K562 (cell line): ENCODE results near the gene BCKDHB.

Experiments
- GATA2 ChIP-seq: sonication (generic); formaldehyde crosslinking; IDR thresholded peaks from 2 replicates; pipeline ENCODE4 v1.4.0; 2020; ENCODE audit warnings: mild to moderate bottlenecking, missing genetic modification reagents
- GATAD2B ChIP-seq: fragments of 450-650 bp; IDR thresholded peaks from 2 replicates; pipeline ENCODE4 v1.6.1; 2017; ENCODE audit warnings: mild to moderate bottlenecking, borderline replicate concordance
- HDAC2 ChIP-seq: fragments of 450-650 bp; IDR thresholded peaks from 2 replicates; pipeline ENCODE4 v1.6.1; 2016; ENCODE audit warnings: mild to moderate bottlenecking
- KDM5B ChIP-seq: fragments of 200-600 bp; sonication (generic); IDR thresholded peaks from 2 replicates; pipeline ENCODE4 v1.6.1; 2012; ENCODE audit warnings: low read depth, mild to moderate bottlenecking, moderate library complexity, low read length, control low read depth, inconsistent platforms; ENCODE audit not compliant: insufficient replicate concordance
- MEF2A ChIP-seq: IDR thresholded peaks from 2 replicates; pipeline ENCODE4 v1.6.1; 2011; ENCODE audit warnings: low read depth, mild to moderate bottlenecking, low read length, moderate library complexity; ENCODE audit not compliant: control insufficient read depth
- MEF2D ChIP-seq: conservative IDR thresholded peaks from 2 replicates; pipeline ENCODE4 v1.6.1; 2016; ENCODE audit warnings: low read depth, missing genetic modification characterization, missing compliant biosample characterization
- NRF1 ChIP-seq, 2 experiments: fragments of 450-650 bp; IDR thresholded peaks in 1 of 2; conservative IDR thresholded peaks in 1 of 2; 2 replicates each; pipeline ENCODE4 v1.6.1; 2014; ENCODE audit warnings: mild to moderate bottlenecking in 2 of 2
- POLR2A ChIP-seq: fragments of 450-650 bp; conservative IDR thresholded peaks from 2 replicates; pipeline ENCODE4 v1.6.1; 2016
- RBM22 ChIP-seq: fragments of 200-400 bp; formaldehyde crosslinking; IDR thresholded peaks from 2 replicates; pipeline ENCODE4 v1.6.1; 2018; ENCODE audit warnings: low read length, low read depth; ENCODE audit not compliant: poor library complexity, severe bottlenecking
- TBP ChIP-seq: optimal IDR thresholded peaks from 2 replicates; pipeline ENCODE3; 2011; ENCODE audit warnings: low read depth, low read length, improper control_type of control experiment
- TF ChIP-seq, protein P1 (sequence below): fragments of 450-650 bp; IDR thresholded peaks from 2 replicates; pipeline ENCODE4 v1.6.1; 2016; ENCODE audit warnings: low read depth
- TF ChIP-seq, protein P2 (sequence below), 3 experiments: IDR thresholded peaks in 2 of 3; conservative IDR thresholded peaks in 1 of 3; 2 replicates each; pipeline ENCODE4 v1.5.1; 2011 to 2012; ENCODE audit warnings: low read length in 3 of 3, mild to moderate bottlenecking in 3 of 3, control low read depth in 2 of 3, improper control_type of control experiment in 1 of 3, inconsistent platforms in 1 of 3, low read depth in 1 of 3, mixed read lengths in 1 of 3, moderate library complexity in 1 of 3; ENCODE audit not compliant: insufficient read depth in 2 of 3

DNA sequence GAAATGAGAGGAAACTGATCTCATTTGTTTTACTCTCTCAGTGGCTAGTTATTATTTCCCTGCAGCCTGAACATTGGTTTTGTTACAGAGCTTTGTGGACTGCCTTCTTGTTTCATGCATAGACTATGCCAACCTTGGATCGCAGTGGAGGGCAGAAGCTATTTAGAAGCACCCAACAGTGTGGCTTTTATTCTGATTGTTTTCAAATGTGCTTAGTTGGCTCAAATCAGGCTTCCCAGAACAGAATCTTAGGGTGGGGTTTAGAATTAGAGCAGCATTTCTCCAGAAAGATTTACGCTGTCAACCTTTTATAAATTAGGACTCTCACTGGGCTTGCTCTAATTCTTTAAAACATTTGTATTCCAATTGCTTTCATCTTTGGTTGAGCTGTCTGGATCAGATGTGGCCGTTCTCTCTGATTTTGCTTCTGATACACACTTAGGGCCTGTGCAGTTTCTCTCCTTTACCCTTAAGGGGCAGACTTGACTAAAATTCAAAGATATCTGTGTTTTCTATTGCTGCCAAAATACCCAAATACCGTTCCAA lies 210.3 kb downstream of the BCKDHB start:
- no peak for TF ChIP-seq MEF2A
- no peak for TF ChIP-seq POLR2A
- no peak for TF ChIP-seq MEF2D (tag)
- TF ChIP-seq HDAC2, result no peak
- no peak for TF ChIP-seq TBP
- no peak for TF ChIP-seq RBM22
- TF ChIP-seq, protein P1, sequence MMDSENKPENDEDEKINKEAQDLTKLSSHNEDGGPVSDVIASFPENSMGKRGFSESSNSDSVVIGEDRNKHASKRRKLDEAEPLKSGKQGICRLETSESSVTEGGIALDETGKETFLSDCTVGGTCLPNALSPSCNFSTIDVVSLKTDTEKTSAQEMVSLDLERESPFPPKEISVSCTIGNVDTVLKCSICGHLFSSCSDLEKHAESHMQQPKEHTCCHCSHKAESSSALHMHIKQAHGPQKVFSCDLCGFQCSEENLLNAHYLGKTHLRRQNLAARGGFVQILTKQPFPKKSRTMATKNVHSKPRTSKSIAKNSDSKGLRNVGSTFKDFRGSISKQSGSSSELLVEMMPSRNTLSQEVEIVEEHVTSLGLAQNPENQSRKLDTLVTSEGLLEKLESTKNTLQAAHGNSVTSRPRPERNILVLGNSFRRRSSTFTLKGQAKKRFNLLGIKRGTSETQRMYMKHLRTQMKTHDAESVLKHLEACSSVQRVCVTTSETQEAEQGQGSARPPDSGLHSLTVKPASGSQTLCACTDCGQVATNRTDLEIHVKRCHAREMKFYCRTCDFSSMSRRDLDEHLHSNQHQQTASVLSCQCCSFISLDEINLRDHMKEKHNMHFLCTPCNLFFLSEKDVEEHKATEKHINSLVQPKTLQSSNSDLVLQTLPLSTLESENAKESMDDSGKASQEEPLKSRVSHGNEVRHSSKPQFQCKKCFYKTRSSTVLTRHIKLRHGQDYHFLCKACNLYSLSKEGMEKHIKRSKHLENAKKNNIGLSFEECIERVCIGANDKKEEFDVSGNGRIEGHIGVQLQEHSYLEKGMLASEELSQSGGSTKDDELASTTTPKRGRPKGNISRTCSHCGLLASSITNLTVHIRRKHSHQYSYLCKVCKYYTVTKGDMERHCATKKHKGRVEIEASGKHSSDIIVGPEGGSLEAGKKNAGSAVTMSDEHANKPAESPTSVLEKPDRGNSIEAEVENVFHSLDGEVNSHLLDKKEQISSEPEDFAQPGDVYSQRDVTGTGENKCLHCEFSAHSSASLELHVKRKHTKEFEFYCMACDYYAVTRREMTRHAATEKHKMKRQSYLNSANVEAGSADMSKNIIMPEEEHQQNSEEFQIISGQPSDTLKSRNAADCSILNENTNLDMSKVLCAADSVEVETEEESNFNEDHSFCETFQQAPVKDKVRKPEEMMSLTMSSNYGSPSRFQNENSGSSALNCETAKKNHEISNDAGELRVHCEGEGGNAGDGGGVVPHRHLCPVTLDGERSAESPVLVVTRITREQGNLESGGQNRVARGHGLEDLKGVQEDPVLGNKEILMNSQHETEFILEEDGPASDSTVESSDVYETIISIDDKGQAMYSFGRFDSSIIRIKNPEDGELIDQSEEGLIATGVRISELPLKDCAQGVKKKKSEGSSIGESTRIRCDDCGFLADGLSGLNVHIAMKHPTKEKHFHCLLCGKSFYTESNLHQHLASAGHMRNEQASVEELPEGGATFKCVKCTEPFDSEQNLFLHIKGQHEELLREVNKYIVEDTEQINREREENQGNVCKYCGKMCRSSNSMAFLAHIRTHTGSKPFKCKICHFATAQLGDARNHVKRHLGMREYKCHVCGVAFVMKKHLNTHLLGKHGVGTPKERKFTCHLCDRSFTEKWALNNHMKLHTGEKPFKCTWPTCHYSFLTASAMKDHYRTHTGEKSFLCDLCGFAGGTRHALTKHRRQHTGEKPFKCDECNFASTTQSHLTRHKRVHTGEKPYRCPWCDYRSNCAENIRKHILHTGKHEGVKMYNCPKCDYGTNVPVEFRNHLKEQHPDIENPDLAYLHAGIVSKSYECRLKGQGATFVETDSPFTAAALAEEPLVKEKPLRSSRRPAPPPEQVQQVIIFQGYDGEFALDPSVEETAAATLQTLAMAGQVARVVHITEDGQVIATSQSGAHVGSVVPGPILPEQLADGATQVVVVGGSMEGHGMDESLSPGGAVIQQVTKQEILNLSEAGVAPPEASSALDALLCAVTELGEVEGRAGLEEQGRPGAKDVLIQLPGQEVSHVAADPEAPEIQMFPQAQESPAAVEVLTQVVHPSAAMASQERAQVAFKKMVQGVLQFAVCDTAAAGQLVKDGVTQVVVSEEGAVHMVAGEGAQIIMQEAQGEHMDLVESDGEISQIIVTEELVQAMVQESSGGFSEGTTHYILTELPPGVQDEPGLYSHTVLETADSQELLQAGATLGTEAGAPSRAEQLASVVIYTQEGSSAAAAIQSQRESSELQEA, result no peak
- TF ChIP-seq GATA2 (CRISPR knock-in tag), result no peak
- TF ChIP-seq, protein P2, sequence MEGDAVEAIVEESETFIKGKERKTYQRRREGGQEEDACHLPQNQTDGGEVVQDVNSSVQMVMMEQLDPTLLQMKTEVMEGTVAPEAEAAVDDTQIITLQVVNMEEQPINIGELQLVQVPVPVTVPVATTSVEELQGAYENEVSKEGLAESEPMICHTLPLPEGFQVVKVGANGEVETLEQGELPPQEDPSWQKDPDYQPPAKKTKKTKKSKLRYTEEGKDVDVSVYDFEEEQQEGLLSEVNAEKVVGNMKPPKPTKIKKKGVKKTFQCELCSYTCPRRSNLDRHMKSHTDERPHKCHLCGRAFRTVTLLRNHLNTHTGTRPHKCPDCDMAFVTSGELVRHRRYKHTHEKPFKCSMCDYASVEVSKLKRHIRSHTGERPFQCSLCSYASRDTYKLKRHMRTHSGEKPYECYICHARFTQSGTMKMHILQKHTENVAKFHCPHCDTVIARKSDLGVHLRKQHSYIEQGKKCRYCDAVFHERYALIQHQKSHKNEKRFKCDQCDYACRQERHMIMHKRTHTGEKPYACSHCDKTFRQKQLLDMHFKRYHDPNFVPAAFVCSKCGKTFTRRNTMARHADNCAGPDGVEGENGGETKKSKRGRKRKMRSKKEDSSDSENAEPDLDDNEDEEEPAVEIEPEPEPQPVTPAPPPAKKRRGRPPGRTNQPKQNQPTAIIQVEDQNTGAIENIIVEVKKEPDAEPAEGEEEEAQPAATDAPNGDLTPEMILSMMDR (IDR thresholded peaks at IDR 0.05 in 2 of 3, conservative IDR thresholded peaks at IDR 0.05 in 1 of 3; ENCODE audit: insufficient read depth in 2 of 3, low read depth in 1 of 3, low read length in 3 of 3), result no peak
- TF ChIP-seq NRF1 (conservative IDR thresholded peaks at IDR 0.05 in 1 of 2, IDR thresholded peaks at IDR 0.05 in 1 of 2), result no peak
- no peak for TF ChIP-seq KDM5B
- TF ChIP-seq GATAD2B, result no peak
